Chondrocyte (in vitro differentiated cells): ENCODE results near the gene SASH1. TPM values are rescaled to one million over a fixed set of nuclear protein-coding genes. Genes with fewer than 3 reads are reported as not detected.

Experiments
- DNase-seq: peaks from one replicate; pipeline ENCODE4 v3.0.0; 2021; ENCODE audit warnings: mixed read lengths, low spot score
- H3K27ac Mint-ChIP-seq: one replicate; pipeline ENCODE4 v1.8.0; 2021; ENCODE audit warnings: mild to moderate bottlenecking, moderate library complexity, mixed read lengths; ENCODE audit not compliant: unreplicated experiment
- H3K27me3 Mint-ChIP-seq: 2 replicates; pipeline ENCODE4 v1.8.0; 2021; ENCODE audit warnings: low read depth, mixed read lengths
- H3K36me3 Mint-ChIP-seq: 2 replicates; pipeline ENCODE4 v1.8.0; 2021; ENCODE audit warnings: low read depth, mixed read lengths
- H3K4me1 Mint-ChIP-seq: 2 replicates; pipeline ENCODE4 v1.8.0; 2021; ENCODE audit warnings: low read depth, mild to moderate bottlenecking, mixed read lengths
- H3K4me3 Mint-ChIP-seq: one replicate; pipeline ENCODE4 v1.8.0; 2021; ENCODE audit warnings: mild to moderate bottlenecking, moderate library complexity, mixed read lengths; ENCODE audit not compliant: unreplicated experiment
- H3K9me3 Mint-ChIP-seq: 2 replicates; pipeline ENCODE4 v1.8.0; 2021; ENCODE audit warnings: low read depth, mixed read lengths
- total RNA-seq: library from RNA; stranded (reverse); gene quantifications from 3 replicates; pipeline ENCODE4 v1.2.1, GENCODE V29; 2021
- TF ChIP-seq, protein P1 (sequence below): fragments of 200-600 bp; sonication (generic); IDR thresholded peaks from 2 replicates; pipeline ENCODE4 v1.5.0; 2021; ENCODE audit warnings: antibody characterized with exemption, mild to moderate bottlenecking, moderate library complexity

SASH1 gene
- total RNA-seq, 1 donor from 2014 or later = 82.9 TPM

DNA sequence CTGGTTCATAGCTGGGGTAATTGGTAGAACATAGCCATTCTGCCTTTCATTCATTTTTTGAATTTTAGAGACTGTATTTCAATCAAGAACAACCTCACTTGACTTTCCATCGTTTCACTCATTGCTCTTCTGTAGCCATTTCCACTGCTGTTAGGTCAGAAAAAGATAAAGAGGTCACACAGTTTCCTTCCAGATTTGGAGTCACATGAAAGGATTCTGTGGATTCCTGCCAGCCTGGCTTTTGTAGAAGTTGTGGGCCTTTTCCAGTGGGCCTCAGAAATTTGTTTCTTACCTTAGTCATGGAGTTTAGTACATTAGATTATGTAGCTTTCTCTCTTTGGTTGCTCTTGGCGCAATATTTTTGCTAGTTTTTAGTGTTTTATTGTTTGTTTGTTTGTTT, 157.8 kb downstream of the SASH1 start:
- Mint-ChIP-seq H3K27me3 (no peaks in the 10 kb centered on the region), H3K9me3 (peaks cover 4% of the 10 kb centered on the region), H3K4me3 (no peak overlapping the region), H3K27ac (peak overlapping the region; percentile 92), H3K36me3 (peaks cover 4% of the 10 kb centered on the region), H3K4me1 (peaks cover 59% of the 10 kb centered on the region)
- DNase-seq = no peak
- TF ChIP-seq, protein P1, sequence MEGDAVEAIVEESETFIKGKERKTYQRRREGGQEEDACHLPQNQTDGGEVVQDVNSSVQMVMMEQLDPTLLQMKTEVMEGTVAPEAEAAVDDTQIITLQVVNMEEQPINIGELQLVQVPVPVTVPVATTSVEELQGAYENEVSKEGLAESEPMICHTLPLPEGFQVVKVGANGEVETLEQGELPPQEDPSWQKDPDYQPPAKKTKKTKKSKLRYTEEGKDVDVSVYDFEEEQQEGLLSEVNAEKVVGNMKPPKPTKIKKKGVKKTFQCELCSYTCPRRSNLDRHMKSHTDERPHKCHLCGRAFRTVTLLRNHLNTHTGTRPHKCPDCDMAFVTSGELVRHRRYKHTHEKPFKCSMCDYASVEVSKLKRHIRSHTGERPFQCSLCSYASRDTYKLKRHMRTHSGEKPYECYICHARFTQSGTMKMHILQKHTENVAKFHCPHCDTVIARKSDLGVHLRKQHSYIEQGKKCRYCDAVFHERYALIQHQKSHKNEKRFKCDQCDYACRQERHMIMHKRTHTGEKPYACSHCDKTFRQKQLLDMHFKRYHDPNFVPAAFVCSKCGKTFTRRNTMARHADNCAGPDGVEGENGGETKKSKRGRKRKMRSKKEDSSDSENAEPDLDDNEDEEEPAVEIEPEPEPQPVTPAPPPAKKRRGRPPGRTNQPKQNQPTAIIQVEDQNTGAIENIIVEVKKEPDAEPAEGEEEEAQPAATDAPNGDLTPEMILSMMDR = no peak

DNA sequence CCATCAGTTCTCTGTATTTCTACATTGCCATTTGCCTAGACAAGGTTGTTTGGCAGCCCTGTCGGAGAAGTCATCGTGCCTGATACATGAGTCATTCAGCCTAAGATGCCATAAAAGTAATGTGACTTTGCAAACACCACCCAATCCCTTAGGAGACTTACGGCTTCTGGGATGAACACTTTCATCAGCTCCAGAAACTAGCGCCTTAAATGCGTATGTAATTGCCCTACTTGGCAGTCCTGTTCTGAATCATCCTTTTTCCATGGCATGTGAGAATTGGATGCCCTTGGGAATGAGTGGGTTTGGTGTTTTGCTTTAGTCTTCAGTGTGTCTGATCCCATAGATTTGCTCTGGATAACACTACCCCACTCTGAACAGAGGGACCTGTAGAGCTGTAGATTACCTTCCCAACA, 158.5 kb downstream of the SASH1 start:
- peaks cover 4% of the 10 kb centered on the region for H3K9me3 Mint-ChIP-seq
- peaks cover 4% of the 10 kb centered on the region for H3K36me3 Mint-ChIP-seq
- TF ChIP-seq, protein P1 = no peak
- H3K27me3 Mint-ChIP-seq = no peaks in the 10 kb centered on the region
- DNase-seq = no peak
- H3K4me3 Mint-ChIP-seq = peak overlapping the region; percentile 29
- peaks cover 56% of the 10 kb centered on the region for H3K4me1 Mint-ChIP-seq
- H3K27ac Mint-ChIP-seq = peak overlapping the region; percentile 92

DNA sequence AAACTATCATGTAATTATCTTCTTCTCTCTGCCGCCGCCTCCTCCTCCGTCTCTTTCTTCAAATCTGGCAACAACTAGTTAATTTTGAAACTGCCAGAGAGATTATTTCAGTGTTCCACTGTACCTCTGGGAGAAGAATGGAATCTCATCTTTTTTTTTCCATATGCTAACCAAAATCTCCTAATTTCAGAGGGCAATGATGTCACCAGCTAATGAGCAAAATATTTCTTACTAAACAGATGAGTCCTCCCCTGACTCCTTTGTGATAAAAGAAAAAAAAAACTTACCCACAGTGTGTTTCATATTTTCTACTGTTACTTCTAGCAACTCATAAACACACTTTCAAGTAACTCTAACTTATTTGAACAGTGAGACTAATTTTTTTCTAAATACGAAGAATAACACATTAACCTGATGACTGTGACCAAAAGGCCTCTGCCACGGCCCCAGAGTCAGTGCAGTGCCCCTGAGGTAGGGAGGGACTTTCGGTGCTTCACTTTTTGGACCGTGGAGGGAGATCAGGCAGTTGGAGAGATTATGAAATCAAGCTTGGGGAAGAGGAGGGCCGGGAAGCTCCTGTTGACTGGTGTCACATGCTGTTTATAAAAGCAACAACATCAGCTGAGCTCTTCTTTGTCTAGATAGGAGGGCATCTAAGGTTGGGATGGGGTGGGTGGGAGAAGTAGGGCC, 159.6 kb downstream of the SASH1 start:
- Mint-ChIP-seq H3K4me3 (peak overlapping the region; percentile 40), H3K27me3 (no peaks in the 10 kb centered on the region), H3K9me3 (peaks cover 4% of the 10 kb centered on the region), H3K36me3 (peaks cover 4% of the 10 kb centered on the region), H3K4me1 (peaks cover 59% of the 10 kb centered on the region), H3K27ac (peak overlapping the region; percentile 92)
- DNase-seq = no peak
- TF ChIP-seq, protein P1 = no peak

DNA sequence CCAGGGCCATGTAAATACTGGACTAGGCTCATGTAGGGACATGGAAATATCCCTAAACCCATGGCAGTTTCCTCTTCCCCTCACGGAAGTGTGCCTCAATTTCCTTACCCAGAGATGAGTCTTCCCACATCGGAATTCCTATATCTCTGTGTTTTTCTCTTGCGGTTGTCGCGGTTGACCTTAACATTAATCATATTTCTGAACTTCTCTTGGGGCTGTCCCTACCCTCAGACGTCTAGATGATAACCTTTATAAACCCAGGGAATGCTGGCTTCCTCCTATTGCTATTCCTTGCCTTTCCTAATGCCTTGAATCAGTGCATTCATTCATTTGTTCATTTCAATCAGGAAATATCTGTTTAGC, 160.1 kb downstream of the SASH1 start:
- Mint-ChIP-seq H3K36me3 (peaks cover 4% of the 10 kb centered on the region), H3K27ac (peak overlapping the region; percentile 92), H3K4me1 (peaks cover 57% of the 10 kb centered on the region), H3K27me3 (no peaks in the 10 kb centered on the region), H3K9me3 (peaks cover 4% of the 10 kb centered on the region), H3K4me3 (no peak overlapping the region)
- DNase-seq = no peak
- TF ChIP-seq, protein P1 = no peak

DNA sequence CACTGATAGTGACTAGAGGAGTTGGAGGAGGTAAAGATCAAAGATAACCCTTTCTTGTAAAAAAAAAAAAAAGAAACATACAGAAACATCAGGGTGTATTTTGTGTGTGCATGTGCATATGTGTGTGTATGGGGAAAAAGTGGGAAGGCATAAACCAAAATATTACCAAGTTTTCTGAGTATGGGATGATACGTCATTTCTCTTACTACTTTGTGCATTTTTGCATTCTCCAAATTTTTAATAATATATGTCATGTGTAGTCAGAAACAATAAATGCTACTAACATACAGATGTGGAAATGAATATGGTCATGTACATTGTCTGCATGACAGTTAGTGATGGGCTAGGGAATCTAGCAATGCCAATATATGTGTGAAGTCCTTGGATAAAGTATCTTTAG, 161.1 kb downstream of the SASH1 start:
- H3K4me3 Mint-ChIP-seq = no peak overlapping the region
- H3K4me1 Mint-ChIP-seq = peaks cover 64% of the 10 kb centered on the region
- H3K27me3 Mint-ChIP-seq = no peaks in the 10 kb centered on the region
- DNase-seq = no peak
- H3K9me3 Mint-ChIP-seq = peaks cover 4% of the 10 kb centered on the region
- no peak overlapping the region for H3K27ac Mint-ChIP-seq
- H3K36me3 Mint-ChIP-seq = peaks cover 4% of the 10 kb centered on the region
- TF ChIP-seq, protein P1 = no peak
